ENCODE data around the gene HOXB5.

GRCh38 chr17:48592577-48592976 lies 1.0 kb downstream of the HOXB5 start:
- no peak for TF ChIP-seq ZNF169 (tag by site-specific recombination; IDR thresholded peaks at IDR 0.05)
- TF ChIP-seq, protein P1, sequence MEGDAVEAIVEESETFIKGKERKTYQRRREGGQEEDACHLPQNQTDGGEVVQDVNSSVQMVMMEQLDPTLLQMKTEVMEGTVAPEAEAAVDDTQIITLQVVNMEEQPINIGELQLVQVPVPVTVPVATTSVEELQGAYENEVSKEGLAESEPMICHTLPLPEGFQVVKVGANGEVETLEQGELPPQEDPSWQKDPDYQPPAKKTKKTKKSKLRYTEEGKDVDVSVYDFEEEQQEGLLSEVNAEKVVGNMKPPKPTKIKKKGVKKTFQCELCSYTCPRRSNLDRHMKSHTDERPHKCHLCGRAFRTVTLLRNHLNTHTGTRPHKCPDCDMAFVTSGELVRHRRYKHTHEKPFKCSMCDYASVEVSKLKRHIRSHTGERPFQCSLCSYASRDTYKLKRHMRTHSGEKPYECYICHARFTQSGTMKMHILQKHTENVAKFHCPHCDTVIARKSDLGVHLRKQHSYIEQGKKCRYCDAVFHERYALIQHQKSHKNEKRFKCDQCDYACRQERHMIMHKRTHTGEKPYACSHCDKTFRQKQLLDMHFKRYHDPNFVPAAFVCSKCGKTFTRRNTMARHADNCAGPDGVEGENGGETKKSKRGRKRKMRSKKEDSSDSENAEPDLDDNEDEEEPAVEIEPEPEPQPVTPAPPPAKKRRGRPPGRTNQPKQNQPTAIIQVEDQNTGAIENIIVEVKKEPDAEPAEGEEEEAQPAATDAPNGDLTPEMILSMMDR (tag by site-specific recombination; IDR thresholded peaks at IDR 0.05): no peak
- no peak for TF ChIP-seq ZNF24 (tag by site-specific recombination; IDR thresholded peaks at IDR 0.05)
- TF ChIP-seq TCF7L2 (IDR thresholded peaks at IDR 0.05; ENCODE audit: borderline replicate concordance, low read depth, low read length): no peak
